AG09309 (cell line): ENCODE data around the gene ANKRD12.

Experiments used
- DNase-seq: peaks from one replicate; pipeline ENCODE4 v3.0.0-alpha.2; 2010; ENCODE audit warnings: low read depth
- H3K4me3 ChIP-seq: 2 replicates; pipeline ENCODE4 v1.5.1; 2011; ENCODE audit warnings: mild to moderate bottlenecking, low read depth, low read length, moderate library complexity; ENCODE audit not compliant: control insufficient read depth
- TF ChIP-seq, protein P1 (sequence below): IDR thresholded peaks from 2 replicates; pipeline ENCODE4 v1.5.1; 2011; ENCODE audit warnings: mild to moderate bottlenecking, low read depth, low read length, inconsistent platforms; ENCODE audit not compliant: insufficient read depth, control insufficient read depth; ENCODE audit errors: missing control alignments

ANKRD12 gene

DNA sequence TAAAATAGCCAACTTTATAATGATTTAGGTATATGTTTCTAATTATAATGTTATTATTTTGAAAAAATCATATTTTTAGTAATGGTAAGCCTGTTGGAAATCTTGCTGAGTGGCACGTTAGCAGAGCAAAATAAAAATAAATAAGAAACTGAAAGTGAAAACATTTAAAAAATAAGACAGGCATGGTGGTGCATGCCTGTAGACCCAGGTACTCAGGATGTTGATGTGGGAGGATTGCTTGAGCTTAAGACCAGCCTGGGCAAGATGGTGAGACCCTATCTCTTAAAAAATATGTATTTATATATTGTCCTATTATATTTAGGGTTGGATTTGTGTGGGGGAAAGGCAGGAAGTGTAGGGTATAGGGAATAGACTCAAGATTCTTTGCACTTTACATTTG lies 15.8 kb upstream of the ANKRD12 start:
- TF ChIP-seq, protein P1, sequence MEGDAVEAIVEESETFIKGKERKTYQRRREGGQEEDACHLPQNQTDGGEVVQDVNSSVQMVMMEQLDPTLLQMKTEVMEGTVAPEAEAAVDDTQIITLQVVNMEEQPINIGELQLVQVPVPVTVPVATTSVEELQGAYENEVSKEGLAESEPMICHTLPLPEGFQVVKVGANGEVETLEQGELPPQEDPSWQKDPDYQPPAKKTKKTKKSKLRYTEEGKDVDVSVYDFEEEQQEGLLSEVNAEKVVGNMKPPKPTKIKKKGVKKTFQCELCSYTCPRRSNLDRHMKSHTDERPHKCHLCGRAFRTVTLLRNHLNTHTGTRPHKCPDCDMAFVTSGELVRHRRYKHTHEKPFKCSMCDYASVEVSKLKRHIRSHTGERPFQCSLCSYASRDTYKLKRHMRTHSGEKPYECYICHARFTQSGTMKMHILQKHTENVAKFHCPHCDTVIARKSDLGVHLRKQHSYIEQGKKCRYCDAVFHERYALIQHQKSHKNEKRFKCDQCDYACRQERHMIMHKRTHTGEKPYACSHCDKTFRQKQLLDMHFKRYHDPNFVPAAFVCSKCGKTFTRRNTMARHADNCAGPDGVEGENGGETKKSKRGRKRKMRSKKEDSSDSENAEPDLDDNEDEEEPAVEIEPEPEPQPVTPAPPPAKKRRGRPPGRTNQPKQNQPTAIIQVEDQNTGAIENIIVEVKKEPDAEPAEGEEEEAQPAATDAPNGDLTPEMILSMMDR, result no peak
- no peak for DNase-seq
- H3K4me3 ChIP-seq, result no peak overlapping the region

DNA sequence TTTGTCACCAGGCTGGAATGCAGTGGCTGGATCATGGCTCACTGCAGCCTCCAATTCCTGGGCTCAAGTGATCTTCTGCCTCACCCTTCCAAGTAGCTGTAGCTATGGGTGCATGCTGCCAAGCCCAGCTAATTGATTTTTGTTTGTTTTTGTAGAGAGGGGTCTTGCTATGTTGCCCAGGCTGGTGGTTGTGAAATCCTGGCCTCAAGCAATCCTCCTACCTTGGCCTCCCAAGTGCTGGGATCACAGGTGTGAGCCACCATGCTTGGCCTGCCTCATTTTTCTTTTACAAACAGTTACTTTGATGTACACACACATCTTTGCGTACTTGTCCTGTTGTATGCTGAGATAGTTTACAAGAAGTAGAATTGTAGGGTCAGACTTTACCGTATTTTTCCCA lies 13.1 kb upstream of the ANKRD12 start:
- TF ChIP-seq, protein P1, result no peak
- H3K4me3 ChIP-seq, result no peak overlapping the region
- no peak for DNase-seq

DNA sequence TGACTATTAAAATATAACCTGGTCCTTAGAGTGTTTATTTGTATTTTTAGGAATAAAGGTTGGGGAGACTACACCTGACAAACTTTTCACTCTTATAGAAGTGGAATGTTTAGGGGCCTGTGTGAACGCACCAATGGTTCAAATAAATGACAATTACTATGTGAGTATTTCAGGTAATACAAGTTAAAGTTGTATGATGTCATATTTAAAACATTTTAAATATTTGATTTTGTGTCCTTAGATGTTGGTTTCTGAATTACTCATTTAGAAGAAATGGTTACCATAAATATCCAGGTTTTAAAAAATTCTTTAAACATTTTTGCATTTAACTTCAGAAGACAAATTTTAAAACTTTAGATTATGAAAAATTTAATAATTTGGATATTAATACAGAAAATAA lies 11.8 kb upstream of the ANKRD12 start:
- DNase-seq, result no peak
- TF ChIP-seq, protein P1, result no peak
- no peak overlapping the region for H3K4me3 ChIP-seq

DNA sequence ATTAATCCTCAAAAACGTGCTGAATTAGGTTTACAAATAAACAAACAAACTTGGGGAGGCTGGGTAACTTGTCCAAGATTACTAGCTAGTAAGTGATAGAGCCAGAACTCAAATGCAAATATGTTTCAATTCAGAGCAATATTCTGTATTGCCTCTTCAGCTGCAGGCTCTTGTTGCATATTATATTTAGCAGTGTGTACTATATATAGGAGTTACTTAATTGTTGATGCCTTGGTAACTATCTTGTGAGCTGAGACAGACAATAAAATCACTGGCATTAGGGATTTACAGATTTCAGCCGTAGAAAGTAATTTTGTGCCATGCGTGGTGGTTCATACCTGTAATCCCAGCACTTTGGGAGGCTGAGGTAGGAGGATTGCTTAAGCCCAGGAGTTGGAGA lies 10.2 kb upstream of the ANKRD12 start:
- H3K4me3 ChIP-seq, result no peak overlapping the region
- no peak for DNase-seq
- TF ChIP-seq, protein P1, result no peak

DNA sequence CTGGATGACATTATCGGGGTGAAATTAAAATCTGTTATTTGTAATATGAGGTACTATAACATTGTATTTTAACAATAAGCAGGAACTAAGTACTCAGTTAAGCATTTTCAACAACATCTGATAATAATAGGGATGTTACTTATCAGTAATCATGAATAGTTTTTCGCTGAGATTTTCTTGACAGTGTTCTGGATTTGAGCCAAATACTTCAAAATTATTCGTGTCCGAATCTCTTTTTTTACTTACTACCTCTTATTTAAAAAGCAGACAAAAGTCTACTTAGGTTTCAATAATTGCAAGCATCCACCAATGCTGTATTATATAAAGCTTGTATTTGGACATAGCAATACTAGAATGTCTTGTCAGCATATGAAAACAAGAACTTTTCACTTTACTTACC lies 6.4 kb upstream of the ANKRD12 start:
- no peak for DNase-seq
- TF ChIP-seq, protein P1, result no peak
- H3K4me3 ChIP-seq, result no peak overlapping the region

DNA sequence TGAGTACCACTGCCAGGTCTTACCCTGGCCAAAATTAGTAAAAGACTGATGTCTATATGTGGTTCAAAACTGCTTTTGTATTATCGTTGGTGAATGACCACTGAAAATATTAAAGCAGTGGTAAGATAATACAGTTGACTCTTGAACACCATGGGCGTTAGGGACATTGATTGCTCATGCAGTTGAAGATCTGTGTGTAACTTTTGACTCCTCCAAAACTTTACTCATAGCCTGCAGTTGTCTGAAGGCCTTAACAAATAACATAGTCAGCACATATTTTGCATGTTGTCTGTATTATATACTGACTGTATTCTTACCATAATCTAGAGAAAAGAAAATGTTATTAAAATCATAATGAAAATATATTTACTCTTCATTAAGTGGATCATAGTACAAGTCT lies 5.8 kb upstream of the ANKRD12 start:
- H3K4me3 ChIP-seq, result no peak overlapping the region
- no peak for DNase-seq

More for the DNA sequence above, 5.8 kb upstream of the ANKRD12 start:
- TF ChIP-seq, protein P1, result no peak
